Measurements from ENCODE around the gene TRMT1.

TRMT1 gene

DNA sequence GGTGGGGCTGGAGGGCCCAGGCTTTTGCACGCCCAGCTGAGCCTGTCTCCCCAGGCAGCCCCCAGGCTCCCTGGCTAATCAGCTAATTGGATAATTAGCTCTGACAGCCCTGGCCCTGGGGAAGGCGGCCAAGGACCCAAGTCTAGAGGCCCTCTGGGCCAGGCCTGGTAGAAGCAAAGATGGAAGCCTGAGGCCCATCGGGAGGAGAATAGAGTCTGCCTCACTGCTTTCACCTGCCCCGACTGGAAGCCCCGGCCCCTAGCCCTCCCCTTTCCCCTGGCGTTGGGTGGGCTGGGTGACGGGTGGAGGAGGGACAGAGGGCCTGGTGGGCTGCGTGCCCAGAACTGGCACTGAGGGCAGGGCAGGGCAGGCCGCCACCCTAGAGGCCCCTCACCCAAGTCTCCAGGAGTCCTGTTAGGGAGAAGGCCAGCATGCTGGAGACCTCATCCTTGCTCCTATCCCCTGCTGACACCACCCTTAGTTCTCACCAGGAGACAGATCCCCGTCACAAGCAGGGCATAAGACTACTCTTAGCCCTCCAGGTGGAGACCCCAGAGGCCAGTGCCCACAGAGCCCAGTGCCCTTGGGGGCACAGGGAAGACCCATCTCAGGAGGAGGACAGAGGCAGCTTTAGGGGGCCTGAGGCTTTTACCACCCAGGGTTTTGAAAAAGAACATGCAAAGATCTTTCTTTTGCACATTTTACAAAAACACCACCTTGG lies 25.9 kb downstream of the TRMT1 start:
- DNase-seq (ENCODE audit: low read depth): no peak

DNA sequence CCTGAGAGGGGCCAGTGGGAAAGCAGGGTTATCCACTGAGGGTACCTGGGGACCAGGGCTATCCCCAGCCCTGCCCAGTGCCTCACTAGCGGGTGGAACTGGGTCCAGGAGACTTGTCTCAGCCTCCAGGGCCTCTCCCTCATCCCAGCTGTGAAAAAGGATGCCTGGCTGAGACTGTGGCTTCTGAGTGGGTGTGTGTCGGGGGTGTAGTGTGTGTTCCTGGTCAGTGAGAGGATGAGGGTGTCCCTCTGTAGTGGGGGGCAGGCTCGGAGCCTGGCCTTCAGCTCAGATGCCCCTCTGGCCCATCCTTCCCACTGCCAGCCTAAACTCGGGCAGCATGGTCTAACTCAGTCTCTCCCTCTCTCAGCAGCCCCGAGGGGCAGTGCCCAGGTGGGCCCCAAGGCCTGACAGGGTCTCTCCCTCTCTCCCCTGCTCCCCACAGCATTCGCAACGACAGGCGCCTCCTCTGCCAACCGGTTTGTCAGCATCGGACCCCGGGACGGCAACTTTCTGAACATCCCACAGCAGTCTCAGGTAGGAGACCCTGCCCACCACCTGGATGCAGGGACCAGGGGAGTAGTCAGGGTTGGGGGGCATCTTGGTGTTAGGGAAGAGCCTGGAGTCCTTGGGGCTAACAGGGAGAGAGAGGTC lies 26.6 kb downstream of the TRMT1 start:
- DNase-seq (ENCODE audit: low read depth): no peak

DNA sequence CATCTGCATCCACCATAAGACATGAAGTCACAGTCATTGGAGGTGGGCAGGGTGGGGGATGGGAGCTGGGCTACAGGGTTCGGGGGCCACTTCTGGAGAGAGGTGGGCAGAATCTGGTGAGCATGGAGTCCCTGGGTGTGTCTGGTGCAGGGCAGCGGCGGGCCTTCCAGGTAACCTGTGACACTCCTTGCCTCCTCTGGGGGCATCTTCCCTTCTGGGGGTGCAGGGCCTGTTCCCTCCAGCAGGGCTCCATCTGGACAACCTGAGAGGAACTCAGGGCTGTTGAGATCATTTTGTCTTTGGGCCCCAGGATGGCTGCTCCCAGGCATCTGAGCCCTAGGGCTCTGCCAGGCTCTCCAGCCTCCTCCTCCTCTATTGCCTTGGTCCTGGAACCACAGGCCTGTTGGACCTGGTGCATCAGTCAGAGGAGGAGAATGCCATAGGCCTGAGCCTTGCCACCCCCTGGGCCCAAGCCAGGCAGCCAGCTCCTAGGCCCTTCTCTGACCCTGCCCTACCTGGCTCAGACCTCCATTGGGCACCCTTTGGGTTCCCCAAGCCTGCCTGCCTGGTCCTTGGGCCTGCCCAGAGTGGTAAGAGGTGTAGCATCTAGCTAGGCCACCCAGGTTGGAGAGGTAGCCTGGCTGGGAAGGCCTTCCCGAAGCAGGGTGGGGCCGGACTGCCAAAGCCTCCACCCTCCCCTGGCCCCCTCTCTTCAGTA lies 27.2 kb downstream of the TRMT1 start:
- no peak for DNase-seq (ENCODE audit: low read depth)

DNA sequence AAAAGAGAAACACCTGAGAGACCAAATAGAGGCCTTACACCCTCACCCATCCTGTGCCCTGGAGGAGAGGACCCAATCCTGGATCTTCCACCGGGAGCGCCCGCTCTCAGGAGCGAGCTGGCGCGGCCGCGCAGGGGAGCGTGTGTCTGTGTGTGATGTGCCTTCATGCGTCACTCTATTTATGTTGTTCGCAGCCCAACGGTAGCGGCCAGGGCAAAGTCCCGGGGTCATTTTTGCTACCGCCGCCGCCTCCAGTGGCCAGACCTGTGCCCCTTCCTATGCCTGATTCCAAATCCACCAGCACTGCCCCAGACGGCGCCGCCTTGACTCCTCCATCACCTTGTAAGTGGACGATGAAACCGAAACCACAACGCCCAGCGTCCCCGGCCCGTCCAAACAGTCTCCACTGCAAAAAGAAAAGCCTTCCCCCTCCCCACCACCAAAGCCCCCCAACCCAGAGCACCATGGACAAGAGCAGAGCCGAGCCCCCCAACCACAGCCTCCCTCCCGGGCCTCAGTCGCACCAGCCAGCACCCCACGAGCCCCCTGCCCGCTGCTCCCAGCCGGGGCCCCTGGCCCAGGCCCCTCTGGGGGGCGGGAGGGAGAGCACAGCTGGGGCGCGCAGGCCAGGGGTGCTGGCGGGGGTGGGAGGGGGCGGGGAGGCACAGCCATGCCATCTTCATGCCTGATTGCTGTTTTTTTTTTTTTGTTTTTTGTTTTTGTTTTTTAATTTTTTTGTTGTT lies 28.6 kb downstream of the TRMT1 start:
- no peak for DNase-seq (ENCODE audit: low read depth)

DNA sequence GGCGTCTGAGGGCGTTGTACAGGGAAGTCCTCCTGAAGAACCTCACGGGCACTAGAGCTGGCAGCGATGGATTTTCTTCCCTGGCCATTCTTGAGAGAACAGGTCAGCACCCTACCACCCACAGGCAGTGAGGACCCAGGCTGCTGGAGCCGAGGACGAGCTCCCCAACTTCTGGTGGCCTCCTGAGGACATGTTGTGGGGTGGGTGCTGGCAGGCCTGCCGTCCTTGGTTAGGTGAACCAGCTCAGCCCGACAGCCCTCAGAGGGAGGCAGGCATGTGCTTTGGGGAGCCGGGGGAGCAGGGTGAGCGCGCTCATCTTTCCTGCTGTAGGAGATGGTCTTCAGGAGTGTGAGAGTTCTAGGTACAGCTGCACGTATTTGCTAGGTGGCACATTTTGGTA lies 29.2 kb downstream of the TRMT1 start:
- no peak for DNase-seq (ENCODE audit: low read depth)

DNA sequence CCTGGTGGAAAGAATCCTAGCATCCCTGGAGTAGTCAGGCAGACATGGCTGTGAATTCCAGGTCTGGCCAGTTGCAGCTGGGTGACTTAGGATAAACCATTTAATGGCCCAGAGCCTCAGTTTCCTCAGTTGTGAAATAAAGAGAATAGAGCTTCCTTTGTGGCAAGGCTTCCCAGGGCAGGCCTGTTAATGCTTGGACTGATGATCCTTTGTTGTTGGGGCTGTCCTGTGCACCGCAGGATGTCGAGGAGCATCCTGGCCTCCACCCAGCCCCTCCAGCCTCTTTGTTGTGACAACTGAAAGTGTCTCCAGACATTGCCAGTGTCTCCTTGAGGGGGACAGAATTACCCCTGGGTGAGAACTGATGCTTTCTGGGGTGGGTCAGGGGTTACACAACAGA lies 30.2 kb downstream of the TRMT1 start:
- no peak for DNase-seq (ENCODE audit: low read depth)

DNA sequence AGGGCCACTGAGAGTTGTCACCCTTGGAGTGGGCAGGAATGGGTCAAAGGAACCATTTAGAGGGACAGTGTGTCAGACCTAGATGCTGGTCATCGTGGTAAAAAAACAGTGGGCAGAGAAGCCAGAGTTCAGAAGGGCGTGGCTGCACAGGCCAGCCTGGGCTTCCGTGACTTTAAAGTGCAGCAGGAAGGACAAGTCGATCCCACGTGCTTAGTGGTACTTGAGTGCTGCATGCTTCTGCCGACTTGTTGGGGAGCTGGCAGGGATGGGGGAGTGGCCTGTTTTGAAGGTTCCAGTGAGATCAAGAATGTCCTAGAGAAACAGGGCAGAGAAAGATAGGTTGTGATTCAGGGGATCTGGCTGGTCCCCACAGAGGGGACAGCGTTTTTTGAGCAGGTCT lies 30.9 kb downstream of the TRMT1 start:
- no peak for DNase-seq (ENCODE audit: low read depth)

DNA sequence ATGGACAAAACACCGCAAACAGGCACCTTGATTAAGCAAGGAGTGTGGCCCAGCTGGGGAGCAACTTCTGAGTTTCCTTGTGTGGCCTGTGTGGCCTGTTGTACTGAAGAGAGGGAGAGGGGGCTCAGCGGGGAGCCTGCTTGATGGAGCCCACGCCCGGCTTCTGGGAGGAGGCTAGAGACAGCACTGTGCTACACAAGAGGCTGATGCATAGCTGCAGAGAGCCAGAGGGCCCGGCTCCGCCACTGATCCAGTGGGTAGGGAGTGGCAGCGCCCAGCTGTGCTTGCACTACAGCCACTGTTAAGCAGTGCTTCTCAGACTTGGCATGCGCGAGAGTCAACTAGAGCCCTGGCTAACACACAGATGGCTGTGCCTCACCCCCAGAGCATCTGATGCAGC lies 32.9 kb downstream of the TRMT1 start:
- no peak for DNase-seq (ENCODE audit: low read depth)

DNA sequence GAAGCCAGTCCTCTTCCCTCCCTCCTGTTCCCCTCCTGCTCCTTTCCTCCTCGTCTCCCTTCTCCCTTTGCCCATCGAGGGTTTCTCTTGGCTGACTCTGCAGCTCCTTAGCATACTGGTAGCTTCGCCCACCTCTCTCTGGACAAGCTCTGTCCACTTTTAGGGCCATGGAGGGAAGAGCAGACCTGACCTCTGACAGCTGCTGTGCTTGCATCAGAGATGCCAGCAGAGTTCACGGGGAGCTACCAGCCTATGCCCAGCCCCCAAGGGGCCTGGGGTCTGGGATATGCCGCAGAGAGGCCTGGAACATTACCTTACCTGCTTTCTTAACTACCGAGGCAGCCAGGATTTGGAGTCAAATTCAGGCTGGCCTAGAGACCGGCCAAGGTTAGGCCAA lies 33.5 kb downstream of the TRMT1 start:
- DNase-seq (ENCODE audit: low read depth): no peak

DNA sequence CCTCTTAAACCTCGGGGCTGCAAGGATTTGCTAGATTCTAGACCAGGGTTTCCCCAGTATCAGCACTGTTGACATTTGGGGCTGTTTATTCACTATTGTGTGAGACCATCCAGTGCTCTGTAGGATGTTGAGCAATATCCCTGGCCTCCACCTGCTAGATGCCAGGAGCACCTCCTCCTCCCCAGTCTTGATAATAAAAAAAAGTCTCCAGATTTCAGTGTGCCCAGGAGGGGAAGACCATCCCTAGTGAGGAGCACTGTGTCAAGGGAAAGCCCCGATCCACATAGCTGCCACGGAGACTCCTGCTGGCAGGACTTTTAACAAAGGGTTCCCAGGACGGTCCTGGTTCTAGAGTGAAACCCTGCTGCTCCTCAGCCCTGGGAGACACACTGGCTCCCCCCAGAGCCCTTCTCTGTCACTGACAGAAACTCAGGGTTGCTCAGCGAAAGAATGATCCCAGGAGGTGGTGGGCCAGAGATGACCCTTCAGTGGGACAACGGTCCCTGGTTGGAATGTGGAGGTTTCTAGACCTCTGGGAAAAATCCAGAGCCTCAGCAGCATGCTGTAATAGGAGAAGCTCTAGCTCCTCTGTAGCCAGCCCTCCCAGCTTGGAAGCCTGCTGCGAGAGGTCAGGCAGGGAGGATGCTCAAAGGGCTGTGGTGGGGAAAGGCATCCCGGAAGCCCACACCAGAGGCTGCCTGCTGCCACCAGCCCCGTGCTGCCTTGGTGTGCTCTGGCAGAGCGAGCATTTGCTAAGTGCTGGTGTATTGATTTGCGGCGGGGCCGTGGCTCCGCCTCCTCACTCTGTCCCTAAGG lies 34.1 kb downstream of the TRMT1 start:
- no peak for DNase-seq (ENCODE audit: low read depth)

DNA sequence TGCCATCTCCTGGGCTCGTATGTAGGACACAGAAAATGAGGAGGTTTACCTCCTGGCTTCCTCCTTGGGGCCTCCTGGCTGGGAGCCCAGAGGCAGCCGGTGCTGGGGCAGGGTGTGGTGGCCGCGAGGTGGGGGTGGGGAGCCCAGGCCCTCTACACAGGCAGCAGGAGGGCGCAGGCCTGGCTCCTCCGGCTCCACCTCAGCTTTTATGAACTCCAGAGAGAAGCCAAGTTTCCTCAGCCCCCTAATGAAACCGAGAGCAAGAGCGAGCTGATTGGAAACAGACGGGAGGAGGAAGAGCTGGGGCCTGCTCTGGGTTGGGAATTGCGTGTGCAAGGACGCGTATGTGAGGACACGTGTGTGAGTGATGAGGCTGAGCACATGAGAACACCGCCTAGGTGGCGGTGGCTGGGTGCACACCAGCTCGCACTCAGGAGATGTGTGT lies 37.0 kb downstream of the TRMT1 start:
- no peak for DNase-seq (ENCODE audit: low read depth)

DNA sequence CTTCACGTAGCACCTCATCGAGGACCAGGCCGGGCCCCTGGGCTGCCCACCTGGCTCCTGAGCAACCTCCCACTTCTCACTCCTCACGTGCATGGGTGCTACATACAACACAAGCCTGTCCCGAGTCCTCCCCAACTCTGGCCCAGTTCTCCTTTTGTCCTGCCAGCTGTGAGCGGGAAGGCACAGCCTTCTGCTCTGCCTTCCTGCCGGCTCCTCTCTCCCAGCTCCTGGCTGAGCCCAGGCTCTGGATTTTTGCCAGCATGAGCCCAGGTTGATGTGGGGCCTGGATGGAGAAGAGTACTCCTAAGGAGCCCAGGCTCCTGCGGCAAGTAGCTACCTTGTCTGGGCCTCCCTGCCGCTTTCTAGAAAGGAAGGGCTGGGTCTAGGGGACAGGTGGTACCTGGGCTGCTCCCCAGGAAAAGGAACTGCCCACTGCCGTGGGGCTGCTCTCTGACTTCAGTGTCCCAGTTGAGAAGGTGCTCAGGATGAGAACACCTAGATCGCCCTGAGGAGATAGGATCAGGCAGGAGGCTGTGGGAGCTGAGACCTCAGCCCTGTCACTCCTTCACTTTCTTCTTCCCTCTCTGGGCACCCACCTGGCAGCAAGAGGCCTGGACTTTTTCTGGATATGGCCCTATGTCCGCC lies 37.5 kb downstream of the TRMT1 start:
- DNase-seq (ENCODE audit: low read depth): no peak

DNA sequence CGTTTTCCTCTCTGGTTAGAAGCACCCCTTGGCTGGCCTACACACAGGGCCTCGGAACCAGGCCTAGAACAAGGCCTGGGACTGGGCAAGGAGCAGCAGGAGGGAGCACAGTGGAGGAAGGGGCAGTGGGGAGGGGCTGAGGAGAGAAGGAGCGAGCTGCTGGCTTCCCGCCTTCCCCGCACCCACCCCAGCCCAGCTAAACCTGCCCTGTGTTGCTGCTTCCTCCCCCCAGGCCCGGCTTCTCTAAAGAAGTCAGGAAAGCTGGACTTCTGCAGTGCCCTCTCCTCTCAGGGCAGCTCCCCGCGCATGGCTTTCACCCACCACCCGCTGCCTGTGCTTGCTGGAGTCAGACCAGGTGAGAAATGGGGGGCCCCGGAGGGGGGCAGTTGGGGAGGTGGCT lies 38.2 kb downstream of the TRMT1 start:
- DNase-seq (ENCODE audit: low read depth): no peak

DNA sequence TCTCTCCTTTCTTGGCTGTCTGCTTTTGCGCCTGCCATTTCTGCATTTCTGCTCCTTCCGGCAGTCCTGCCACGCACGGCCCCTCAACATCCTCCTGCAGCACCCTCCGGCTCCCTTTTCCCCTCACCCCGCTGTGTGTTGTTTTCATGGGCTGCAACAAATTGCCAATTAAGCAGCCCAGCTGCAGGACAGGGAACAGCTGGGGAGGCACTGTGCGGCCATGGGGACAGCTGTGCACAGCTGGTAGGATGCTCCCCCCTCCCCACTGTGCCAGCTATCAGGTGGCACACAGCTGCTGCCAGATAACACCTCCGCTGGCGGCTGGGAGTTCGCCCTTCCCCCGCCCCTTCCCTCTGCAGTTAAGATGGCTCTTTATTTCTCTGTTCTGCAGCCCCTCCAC lies 39.3 kb downstream of the TRMT1 start:
- no peak for DNase-seq (ENCODE audit: low read depth)

DNA sequence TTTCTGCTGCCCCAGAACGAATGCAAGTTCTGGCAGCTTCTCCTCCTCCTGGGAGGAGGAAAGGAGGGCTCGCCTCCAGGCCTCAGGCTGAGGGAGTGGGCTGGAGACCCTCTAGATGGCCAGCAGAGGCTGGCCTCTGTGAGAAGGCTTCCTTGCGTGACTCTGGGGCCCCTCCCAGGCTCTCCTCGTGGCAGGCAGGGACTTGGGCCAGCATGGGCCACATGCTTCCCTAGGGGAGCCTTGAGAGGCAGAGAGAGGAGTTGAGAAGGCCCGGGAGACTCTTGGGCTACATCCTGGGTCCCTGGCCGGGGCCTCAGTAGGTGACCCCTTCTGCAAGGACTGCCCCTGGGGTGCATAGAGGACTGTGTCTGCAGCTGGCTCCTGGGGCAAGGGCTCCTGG lies 39.8 kb downstream of the TRMT1 start:
- no peak for DNase-seq (ENCODE audit: low read depth)

DNA sequence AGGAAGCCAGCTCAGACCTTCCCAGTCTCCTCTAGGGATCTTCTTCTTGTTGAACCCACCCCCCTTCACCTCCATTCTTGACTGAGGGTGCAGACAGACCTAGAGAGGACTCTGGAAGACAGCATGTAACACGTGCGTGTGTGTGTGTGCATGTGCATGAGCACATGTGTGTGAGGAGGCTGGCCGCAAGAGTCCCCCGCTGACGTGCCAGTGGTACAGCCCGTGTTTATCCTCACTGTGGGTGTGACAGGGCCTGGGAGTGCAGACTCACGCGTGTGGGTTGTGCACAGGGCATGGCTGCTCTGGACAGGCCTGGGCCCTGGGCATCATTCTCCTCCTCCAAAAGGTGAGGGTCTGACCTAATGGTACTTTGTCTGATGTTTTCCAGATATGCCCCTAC lies 40.2 kb downstream of the TRMT1 start:
- no peak for DNase-seq (ENCODE audit: low read depth)

DNA sequence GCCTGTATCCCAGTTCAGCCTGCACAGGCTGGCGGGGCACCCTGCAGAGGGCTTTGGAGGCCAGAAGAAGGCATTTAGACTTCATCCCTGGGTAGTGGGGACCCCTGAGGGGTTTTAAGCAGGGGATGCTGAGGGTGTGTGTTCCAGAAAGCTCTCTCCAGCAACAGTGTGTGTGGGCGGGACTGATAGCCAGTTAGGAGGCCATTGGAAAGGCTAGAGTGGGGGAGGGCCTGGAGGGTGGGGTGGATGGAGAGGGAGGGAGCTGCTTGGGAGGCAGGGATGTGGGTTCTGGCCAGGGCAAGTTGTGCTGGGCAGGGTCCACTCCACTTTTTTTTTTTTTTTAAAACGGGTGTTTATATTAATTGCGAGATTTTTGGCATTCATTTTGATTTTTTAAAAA lies 42.2 kb downstream of the TRMT1 start:
- DNase-seq (ENCODE audit: low read depth): no peak

DNA sequence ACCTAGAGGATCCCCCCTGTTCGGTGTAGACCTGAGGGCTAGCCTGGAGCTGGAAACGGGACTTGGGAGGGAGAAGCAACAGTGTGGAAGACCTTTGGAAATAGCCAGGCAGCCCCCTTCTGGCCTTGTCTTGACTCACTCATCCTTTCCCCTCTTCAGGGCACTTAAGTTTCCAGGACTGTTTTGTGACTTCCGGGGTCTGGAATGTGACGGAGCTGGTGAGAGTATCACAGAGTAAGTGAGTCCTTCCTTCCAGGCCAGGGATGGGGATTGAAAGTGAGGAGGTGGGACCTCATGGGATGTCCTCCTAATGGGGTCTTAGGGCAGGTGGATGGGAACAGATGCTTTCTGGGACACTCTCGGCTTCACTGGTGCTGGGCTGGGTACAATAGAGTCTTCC lies 43.3 kb downstream of the TRMT1 start:
- DNase-seq (ENCODE audit: low read depth): no peak

DNA sequence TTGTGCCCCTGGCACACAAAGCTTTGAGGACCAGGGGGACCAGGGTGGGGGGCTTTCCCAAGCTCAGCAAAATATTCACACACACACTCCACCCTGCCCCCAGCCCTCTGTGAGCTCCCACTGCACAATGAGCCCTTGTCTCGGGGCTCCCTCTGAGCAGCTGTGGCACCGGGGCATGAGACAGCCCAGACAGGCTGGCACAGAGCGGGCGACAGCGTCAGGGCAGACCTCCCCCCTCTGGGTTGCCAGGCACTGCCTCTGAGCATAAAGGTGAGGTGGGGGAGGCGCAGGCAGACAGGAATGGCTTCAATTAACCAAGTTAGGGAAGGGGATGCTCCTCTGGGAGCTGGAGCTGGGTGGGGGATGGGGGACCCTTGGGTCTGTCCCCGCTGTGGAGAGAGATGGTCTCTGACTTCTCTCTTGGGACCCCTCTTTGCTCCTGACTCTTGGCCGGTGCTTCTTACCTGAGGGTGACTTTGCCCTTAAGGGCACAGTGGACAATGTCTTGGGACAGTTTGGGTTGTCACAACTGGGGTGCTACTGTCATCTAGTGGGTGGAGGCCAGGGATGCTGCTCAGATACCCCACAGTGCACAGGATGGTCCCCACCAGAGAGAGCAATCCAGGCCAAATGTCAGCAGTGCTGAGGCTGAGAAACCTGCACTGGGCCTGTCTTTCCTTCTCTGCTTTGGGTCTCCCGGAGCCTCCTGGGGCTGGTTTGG lies 44.2 kb downstream of the TRMT1 start:
- DNase-seq (ENCODE audit: low read depth): no peak

DNA sequence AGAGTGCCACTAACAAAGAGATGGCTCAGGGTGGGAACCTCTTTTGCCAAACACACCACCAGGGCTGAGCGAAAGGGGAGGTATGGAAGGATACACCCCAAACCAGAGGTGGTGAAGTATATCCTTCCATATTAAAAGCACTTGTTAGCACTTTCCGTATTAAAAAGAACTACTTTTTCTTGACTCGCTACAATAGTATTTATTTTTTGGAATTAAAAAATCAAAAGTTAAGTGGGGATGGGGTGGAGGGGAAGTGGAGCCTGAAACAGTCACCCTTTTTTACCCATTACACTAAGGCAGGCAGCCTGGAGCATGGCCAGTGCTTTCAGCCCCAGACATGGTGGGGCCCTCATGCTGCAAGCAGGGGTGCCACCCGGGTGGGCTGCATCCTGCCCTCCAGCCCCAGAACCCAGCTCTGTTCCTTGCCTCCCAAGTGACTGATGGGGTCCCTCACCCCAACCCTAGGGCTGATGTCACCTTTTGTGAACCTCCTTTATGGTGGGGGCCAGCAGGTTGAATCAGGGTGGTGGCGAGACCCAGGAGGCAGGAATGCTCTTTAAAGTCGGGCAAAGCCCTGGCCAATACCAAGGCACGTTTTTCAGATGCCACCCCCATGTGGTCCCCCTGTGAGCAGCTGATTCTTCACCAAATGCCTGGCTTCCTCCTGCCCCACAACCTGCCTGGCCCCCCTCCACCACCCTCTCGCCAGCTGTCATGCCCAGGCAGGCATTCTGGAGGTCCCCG lies 44.9 kb downstream of the TRMT1 start:
- DNase-seq (ENCODE audit: low read depth): no peak
